GM18868 (cell line): ENCODE data around the gene RASGEF1C.
"Not testable (repeated sequence)": the region's sequence is repeated elsewhere in the genome, so short reads cannot be mapped to it uniquely, and the experiment has no call there.

Experiments
- ATAC-seq: cut with Tn5 transposase; IDR thresholded peaks from one replicate; pipeline ENCODE4 v1.9.1; 2021; ENCODE audit warnings: mild to moderate bottlenecking, moderate library complexity; ENCODE audit not compliant: unreplicated experiment

RASGEF1C gene

DNA sequence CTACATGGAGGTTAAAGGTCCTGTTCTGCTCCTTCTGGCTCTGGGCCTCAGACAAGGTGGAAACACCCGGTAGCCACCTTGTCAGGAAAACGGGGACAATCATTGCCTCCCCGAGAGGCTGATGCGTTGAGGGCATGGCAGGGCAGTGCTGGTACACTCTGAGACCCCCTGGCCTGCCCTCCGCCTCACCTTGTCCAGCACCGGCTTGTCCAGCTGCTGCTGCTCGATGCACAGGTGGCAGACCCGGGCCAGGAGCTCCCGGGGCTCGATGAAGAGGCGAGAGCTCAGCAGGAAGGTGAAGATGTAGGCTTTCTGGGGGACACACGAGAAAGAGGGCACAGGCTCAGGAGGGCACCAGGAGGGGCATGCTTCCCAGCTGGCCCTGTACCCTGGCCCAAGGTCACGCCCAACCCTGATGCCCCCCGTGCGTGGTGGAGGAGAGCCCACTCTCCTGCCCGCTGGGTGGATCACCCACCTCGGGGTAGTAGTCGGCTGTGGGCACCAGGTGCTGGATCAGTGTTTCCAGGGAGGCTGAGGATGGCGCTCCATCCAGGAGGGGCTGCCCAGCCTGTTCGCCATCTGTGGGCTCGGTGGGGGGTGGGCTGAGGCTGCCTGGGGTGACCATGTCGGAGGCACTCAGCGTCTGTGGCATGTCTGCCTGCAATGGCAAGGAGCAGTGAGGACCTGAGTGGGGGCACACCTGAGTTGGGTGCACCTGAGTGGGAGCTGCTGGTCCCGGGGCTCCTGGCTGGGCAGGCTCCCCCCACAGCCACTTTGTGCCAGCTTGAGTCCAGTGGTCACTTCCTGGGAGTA is 71.4 kb downstream of the RASGEF1C start:
- no peak for ATAC-seq

- ATAC-seq = no peak
These were observed 72.2 kb downstream of the RASGEF1C start for GRCh38 chr5:180136630-180137381.

DNA sequence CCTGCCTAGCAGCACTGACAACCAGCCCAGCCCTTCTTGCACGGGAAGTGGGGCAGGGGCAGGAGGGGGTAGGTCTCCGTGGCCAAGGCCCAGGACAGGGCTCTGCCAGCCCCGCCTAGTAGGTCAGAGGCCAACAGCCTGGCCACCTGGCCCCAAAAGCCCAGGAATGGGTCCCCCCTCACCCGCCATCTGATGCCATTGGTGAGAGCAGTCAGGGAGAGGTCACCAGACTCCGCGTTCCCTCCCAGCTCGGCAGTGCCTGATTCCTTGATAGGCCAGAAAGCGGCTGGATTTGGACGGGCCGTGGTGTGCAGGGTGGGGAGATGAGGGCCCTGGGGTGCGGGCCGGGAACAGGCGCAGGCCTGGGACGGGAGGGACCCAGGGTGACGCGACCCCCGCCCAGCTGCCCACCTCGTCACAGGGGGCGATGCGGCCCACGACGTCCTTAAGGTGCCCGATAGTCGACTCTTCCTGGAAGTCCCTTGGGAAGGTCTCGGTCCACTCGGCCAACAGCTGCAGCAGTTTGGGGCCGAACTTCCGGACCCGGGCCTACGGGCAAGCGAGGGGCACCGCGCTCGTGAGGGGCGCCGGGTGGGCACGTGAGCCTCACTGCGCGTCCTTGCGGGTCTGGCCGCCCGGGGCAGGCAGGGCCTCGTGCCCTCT is 72.9 kb downstream of the RASGEF1C start:
- no peak for ATAC-seq

- ATAC-seq = no peak
These were observed 73.7 kb downstream of the RASGEF1C start for GRCh38 chr5:180135128-180135955.

GRCh38 chr5:180133971-180134508 is 75.0 kb downstream of the RASGEF1C start:
- ATAC-seq = no peak

DNA sequence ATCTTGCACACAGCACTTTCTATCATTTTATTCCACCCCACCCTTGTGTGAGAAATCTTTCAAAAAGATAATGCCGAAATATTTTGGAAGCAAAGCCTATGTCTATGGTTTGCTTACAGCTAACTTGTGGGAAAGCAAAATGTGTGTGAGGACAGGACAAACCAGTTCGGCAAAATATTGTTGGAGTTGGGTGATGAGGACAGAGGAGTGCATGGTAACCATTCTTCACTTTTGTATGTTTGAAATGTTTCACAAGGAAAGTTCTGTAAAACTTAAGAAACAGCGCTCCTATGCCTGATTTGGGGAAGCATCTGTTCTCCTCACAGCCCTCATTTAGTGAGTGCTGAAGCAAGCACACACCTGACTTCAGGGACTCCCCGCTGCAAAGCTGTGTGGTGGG is 75.5 kb downstream of the RASGEF1C start:
- ATAC-seq = no peak

GRCh38 chr5:180133060-180133459 is 76.0 kb downstream of the RASGEF1C start:
- no peak for ATAC-seq

GRCh38 chr5:180130876-180131740 is 77.9 kb downstream of the RASGEF1C start:
- ATAC-seq = no peak

GRCh38 chr5:180130291-180130869 is 78.6 kb downstream of the RASGEF1C start:
- no peak for ATAC-seq

DNA sequence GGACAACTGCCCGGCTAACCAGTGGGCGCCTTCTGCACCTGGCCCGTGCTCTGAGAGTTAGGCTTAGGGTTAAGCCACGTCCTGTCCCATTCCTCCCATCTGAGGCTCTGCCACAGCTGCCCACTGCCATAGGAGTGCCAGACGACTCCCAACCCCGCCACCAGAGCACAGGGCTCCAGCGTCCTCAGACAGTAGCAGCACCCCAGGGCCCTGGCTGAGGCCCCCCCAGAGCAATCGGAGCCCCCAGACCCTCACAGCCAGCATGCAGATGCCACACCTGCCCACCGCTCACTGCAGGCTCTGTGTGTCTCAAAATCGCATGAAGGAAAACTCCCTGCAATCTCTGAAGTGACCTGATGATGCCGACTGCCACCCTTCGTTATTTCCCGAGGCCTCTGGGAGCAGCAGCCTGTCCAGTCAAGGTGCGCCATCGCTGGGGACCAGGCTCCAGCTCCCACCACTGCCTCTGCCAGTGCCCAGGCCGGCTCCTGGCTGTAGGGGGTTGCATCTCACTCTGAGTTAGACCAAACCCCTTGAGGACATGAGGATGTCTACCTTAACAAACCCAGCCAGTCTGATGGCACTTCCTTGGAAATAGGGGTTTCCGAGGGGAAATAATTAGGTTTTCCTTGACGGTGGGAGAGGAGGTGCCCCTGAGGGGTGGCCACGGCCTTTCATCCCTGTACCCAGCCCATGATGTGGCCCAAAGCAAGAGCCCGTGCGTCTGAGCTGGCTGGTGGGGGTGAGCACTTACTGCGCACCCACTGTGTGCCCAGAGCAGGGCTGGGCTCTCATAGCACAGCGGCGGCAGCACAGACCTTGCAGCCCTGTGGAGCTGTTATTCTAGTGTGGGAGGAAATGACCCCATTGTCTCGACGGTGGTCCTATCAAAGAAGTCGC is 79.5 kb downstream of the RASGEF1C start:
- no peak for ATAC-seq

DNA sequence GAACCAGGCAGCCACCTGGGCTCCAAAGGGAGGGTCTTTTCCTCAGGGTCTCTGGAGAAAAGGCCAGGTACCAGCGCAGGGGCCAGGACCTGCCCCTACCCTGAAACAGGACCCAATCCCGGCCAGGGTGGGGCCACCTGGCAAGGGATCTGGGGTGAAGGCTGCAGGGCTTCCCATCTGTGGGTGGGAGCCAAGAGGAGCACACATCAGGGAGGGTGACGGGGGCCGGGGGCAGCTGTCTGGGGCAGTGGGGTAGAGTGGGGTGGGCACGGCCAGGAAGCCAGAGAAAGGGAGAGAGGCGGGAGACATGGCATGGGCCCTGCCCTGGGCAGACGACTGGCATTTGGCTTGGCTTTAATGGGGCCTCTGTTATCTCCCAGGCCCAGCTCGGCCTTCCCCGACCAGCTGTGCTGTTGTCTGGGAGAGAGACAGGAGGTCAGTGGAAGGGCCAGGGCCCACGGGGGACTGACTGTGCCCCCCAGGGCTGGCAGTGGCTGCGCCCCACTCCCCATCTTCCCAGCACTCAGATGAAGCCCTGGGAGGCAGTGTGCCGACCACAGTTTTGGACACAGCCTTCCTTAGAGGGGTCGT is 80.2 kb downstream of the RASGEF1C start:
- no peak for ATAC-seq

GRCh38 chr5:180127682-180128670 is 81.0 kb downstream of the RASGEF1C start:
- no peak for ATAC-seq

- no peak for ATAC-seq
These were observed 82.0 kb downstream of the RASGEF1C start for GRCh38 chr5:180126716-180127681.

DNA sequence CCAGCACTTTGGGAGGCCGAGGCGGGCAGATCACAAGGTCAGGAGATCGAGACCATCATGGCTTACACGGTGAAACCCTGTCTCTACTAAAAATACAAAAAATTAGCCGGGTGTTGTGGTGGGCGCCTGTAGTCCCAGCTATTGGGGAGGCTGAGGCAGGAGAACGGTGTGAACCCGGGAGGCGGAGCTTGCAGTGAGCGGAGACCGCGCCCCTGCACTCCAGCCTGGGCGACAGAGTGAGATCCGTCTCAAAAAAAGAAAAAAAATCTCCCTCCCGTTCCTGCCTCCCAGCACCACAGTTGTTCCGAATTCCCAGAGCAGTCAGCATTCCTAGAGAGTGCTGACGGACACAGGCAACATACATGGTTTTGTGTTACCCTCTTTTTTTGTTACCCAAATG is 82.9 kb downstream of the RASGEF1C start:
- not testable (repeated sequence) for ATAC-seq

DNA sequence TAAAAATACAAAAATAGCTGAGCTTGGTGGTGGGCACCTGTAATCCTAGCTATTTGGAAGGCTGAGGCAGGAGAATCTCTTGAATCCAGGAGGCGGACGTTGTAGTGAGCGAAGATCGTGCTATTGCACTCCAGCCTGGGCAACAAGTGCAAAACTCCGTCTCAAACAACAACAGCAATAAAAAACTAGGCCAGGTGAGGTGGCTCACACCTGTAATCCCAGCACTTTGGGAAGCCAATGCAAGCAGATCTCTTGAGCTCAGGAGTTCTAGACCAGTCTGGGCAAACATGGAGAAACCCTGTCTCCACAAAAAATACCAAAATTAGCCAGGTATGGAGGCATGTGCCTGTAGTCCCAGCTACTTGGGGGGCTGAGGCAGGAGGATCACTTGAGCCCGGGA is 84.3 kb downstream of the RASGEF1C start:
- not testable (repeated sequence) for ATAC-seq
